PC-3 (cell line): Measurements from ENCODE around the gene HK1. TPM values are rescaled to one million over a fixed set of nuclear protein-coding genes. Genes with fewer than 3 reads are reported as not detected.

Experiments
- ATAC-seq: fragments of 200-7000 bp; cut with Tn5 transposase; 2 replicates; pipeline ENCODE4 v1.9.1; 2020; ENCODE audit warnings: mild to moderate bottlenecking, moderate library complexity
- BruUV-seq: library from RNA; stranded (reverse); fragments of 400-500 nt; replicated peaks from 2 replicates; lab custom pipeline; 2021; lab: Mats Ljungman, UMichigan
- CTCF ChIA-PET: fragments of 300-600 bp; sonication (Branson Sonifier 250); formaldehyde crosslinking; loops from one replicate; lab custom pipeline; 2022; ENCODE audit warnings: antibody characterized with exemption; lab: Charles Lee
- POLR2A ChIA-PET: fragments of 300-600 bp; sonication (Branson Sonifier 250); formaldehyde crosslinking; loops from one replicate; lab custom pipeline; 2022; ENCODE audit warnings: antibody characterized with exemption; ENCODE audit not compliant: unreplicated experiment; lab: Charles Lee
- DNase-seq: peaks from one replicate; pipeline ENCODE4 v3.0.0-alpha.2; 2015
- H2AFZ ChIP-seq: fragments of 300-600 bp; sonication (generic); 2 replicates; pipeline ENCODE4 v1.6.0; 2016; ENCODE audit warnings: antibody characterized with exemption, low read length
- H3F3A ChIP-seq: fragments of 300-600 bp; sonication (generic); one replicate; pipeline ENCODE4 v1.6.0; 2017; ENCODE audit warnings: antibody characterized with exemption, low read length, control low read depth, mild to moderate bottlenecking; ENCODE audit not compliant: unreplicated experiment
- H3K27ac ChIP-seq: fragments of 300-600 bp; sonication (generic); 2 replicates; pipeline ENCODE4 v1.5.1; 2016; ENCODE audit warnings: mild to moderate bottlenecking, low read length
- H3K27me3 ChIP-seq: fragments of 300-600 bp; sonication (generic); 2 replicates; pipeline ENCODE4 v1.6.1; 2016; ENCODE audit warnings: low read length, mixed read lengths
- H3K36me3 ChIP-seq: fragments of 300-600 bp; sonication (generic); 2 replicates; pipeline ENCODE4 v1.6.1; 2016; ENCODE audit warnings: low read depth, mixed run types, low read length, mixed read lengths
- H3K4me1 ChIP-seq: fragments of 300-600 bp; sonication (generic); 2 replicates; pipeline ENCODE4 v1.5.1; 2016; ENCODE audit warnings: low read length; ENCODE audit not compliant: insufficient read depth
- H3K4me2 ChIP-seq: fragments of 300-600 bp; sonication (generic); 2 replicates; pipeline ENCODE4 v1.6.0; 2016; ENCODE audit warnings: low read length
- H3K4me3 ChIP-seq: fragments of 300-600 bp; sonication (generic); 2 replicates; pipeline ENCODE4 v1.5.1; 2016; ENCODE audit warnings: mild to moderate bottlenecking, low read length, mixed read lengths
- H3K79me2 ChIP-seq: fragments of 300-600 bp; sonication (generic); 2 replicates; pipeline ENCODE4 v1.6.1; 2017; ENCODE audit warnings: low read length, mixed read lengths
- H3K9ac ChIP-seq: fragments of 300-600 bp; sonication (generic); 2 replicates; pipeline ENCODE4 v1.6.0; 2016; ENCODE audit warnings: mild to moderate bottlenecking, low read length
- H3K9me2 ChIP-seq: fragments of 300-600 bp; sonication (generic); replicated peaks from 2 replicates; pipeline ENCODE4 v1.6.1; 2016; ENCODE audit warnings: mixed run types, low read length, mixed read lengths
- H3K9me3 ChIP-seq: fragments of 300-600 bp; sonication (generic); 2 replicates; pipeline ENCODE4 v1.6.1; 2016; ENCODE audit warnings: low read length, mixed read lengths
- H4K20me1 ChIP-seq: fragments of 300-600 bp; sonication (generic); 2 replicates; pipeline ENCODE4 v1.6.1; 2016; ENCODE audit warnings: low read length, mixed read lengths
- EZH2 ChIP-seq: fragments of 300-600 bp; sonication (generic); IDR thresholded peaks from one replicate; pipeline ENCODE4 v1.6.1; 2017; ENCODE audit warnings: antibody characterized with exemption, mild to moderate bottlenecking, low read length; ENCODE audit not compliant: unreplicated experiment
- EZH2phosphoT487 ChIP-seq: fragments of 300-600 bp; sonication (generic); IDR thresholded peaks from 2 replicates; pipeline ENCODE4 v1.6.1; 2018; ENCODE audit warnings: mild to moderate bottlenecking, antibody characterized with exemption, low read length, borderline replicate concordance
- intact Hi-C: fragments of 100-400 bp; cut with micrococcal nuclease; formaldehyde crosslinking; loops from 2 replicates; pipeline ENCODE4 v1.9.0; 2023
- total RNA-seq: library from RNA; depleted of rRNA; stranded (reverse); fragments of >200 nt; gene quantifications from 2 replicates; pipeline ENCODE4 v1.2.3, GENCODE V29; 2014
- TF ChIP-seq, protein P1 (sequence below): fragments of 300-600 bp; sonication (generic); conservative IDR thresholded peaks from 2 replicates; pipeline ENCODE4 v1.5.1; 2017; ENCODE audit warnings: antibody characterized with exemption, low read depth, mild to moderate bottlenecking, low read length

HK1 gene
- total RNA-seq, 1 experiment from 2014 or later = 189 TPM

- no peak for DNase-seq
- H3K9me2 ChIP-seq = no peaks in the 10 kb centered on the region
- H3K36me3 ChIP-seq = peaks cover 55% of the 10 kb centered on the region
- intact Hi-C loops = loop anchor here (2.0 kb wide), 1 partner anchor 65 kb away; no protein-coding TSS in a partner anchor
- peaks cover 25% of the 10 kb centered on the region for H3K4me1 ChIP-seq
- H3K27me3 ChIP-seq = no peaks in the 10 kb centered on the region
- H4K20me1 ChIP-seq = 0 out of 2 replicates have a peak, but pooled peaks cover 4% of the 10 kb centered on the region
- TF ChIP-seq EZH2phosphoT487 (no peak), EZH2 (no peak)
- TF ChIP-seq, protein P1, sequence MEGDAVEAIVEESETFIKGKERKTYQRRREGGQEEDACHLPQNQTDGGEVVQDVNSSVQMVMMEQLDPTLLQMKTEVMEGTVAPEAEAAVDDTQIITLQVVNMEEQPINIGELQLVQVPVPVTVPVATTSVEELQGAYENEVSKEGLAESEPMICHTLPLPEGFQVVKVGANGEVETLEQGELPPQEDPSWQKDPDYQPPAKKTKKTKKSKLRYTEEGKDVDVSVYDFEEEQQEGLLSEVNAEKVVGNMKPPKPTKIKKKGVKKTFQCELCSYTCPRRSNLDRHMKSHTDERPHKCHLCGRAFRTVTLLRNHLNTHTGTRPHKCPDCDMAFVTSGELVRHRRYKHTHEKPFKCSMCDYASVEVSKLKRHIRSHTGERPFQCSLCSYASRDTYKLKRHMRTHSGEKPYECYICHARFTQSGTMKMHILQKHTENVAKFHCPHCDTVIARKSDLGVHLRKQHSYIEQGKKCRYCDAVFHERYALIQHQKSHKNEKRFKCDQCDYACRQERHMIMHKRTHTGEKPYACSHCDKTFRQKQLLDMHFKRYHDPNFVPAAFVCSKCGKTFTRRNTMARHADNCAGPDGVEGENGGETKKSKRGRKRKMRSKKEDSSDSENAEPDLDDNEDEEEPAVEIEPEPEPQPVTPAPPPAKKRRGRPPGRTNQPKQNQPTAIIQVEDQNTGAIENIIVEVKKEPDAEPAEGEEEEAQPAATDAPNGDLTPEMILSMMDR = peak; percentile 22; the same call in 1 of the 2 replicates
- ChIA-PET CTCF (interaction anchor here (0.8 to 1.2 kb wide), 2 partner anchors 50 to 66 kb away, joined by 3 read pairs; no protein-coding TSS in a partner anchor), POLR2A (no interaction called here)
- no peak overlapping the region for H3K27ac ChIP-seq
- no peak overlapping the region for H3K4me3 ChIP-seq
- H3K79me2 ChIP-seq = no peaks in the 10 kb centered on the region
- no peak overlapping the region for H2AFZ ChIP-seq
- ATAC-seq = no peak
- H3K9ac ChIP-seq = no peak overlapping the region
- no TSS peak for BruUV-seq
- no peaks in the 10 kb centered on the region for H3K9me3 ChIP-seq
- no peak overlapping the region for H3K4me2 ChIP-seq
- H3F3A ChIP-seq = peaks cover 4% of the 10 kb centered on the region
Observed at GRCh38 chr10:69383558-69383957, 105.3 kb downstream of the HK1 start.

- CTCF ChIA-PET = no interaction called here
Observed at GRCh38 chr10:69384320-69384719, 106.0 kb downstream of the HK1 start.

More at GRCh38 chr10:69384320-69384719, 106.0 kb downstream of the HK1 start:
- no peak for ATAC-seq
- Histone ChIP-seq H3K4me2 (no peak overlapping the region), H3K27ac (no peak overlapping the region), H3F3A (peaks cover 4% of the 10 kb centered on the region), H3K9me2 (no peaks in the 10 kb centered on the region), H3K79me2 (no peaks in the 10 kb centered on the region), H3K4me1 (peaks cover 25% of the 10 kb centered on the region), H3K4me3 (no peak overlapping the region), H4K20me1 (0 out of 2 replicates have a peak, but pooled peaks cover 4% of the 10 kb centered on the region), H2AFZ (no peak overlapping the region), H3K27me3 (no peaks in the 10 kb centered on the region), H3K9ac (no peak overlapping the region), H3K36me3 (peaks cover 61% of the 10 kb centered on the region), H3K9me3 (no peaks in the 10 kb centered on the region)
- TF ChIP-seq EZH2phosphoT487 (no peak), EZH2 (no peak)
- TF ChIP-seq, protein P1 = no peak
- POLR2A ChIA-PET = no interaction called here
- BruUV-seq = no TSS peak
- DNase-seq = no peak
- intact Hi-C loops = no loop called here
